Measurements from ENCODE around the gene SLC25A25. TPM values are rescaled to one million over a fixed set of nuclear protein-coding genes. Genes with fewer than 3 reads are reported as not detected.
"Not testable (repeated sequence)": the region's sequence is repeated elsewhere in the genome, so short reads cannot be mapped to it uniquely, and the experiment has no call there.

Gene SLC25A25
- total and polyA plus RNA-seq, 3 experiments from 2014 or later = 17.7 to 19.8 (median 17.8) TPM

DNA sequence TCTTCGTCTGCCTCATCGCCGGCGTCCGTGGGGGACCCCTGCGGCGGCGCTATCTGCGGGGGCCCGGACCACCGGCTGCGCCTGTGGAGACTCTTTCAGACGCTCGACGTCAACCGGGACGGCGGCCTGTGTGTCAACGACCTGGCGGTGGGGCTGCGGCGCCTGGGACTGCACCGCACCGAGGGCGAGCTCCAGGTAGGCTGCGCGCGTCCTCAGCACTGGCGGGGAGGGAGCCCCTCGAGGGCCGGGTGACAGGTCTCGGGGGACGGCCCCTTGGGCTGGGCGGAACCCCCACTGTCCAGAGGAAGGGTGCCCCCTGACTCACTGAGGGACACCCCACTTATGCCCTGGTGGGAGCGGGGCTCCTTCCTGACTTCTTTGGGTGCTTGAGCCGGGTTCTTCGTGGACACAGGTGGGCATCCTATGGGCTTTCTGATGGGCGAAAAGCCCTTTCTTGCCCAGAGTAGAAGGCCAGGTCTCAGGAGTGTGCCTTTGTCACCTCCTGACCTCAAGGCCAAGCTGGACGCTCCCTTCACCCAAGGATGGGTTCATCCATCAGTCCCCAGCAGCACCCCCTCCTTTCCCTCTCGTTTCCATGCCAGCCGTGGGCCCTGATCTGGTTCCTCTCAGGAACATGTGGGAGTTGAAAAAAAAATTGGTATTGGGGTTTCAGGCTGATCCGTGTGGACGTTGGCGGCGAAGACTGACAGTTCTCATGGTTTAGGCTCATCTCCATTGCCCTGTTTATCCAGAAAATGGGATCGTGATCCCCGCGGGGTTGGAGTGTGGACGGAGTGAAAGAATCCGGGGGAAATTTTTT is 564 bp downstream of the SLC25A25 start:
- DNase-seq = peak in 1 of 5 donors; percentile 37
- Histone ChIP-seq H3K4me3 (ENCODE audit: low read length) (peak overlapping the region; percentile 67), H3K27ac (ENCODE audit: low read depth, low read length) (peak overlapping the region; percentile 77), H3K9me3 (ENCODE audit: low read length) (no peaks in the 10 kb centered on the region), H3K4me1 (ENCODE audit: insufficient read depth, low read length) (peaks cover 64% of the 10 kb centered on the region), H3K27me3 (ENCODE audit: insufficient read depth, low read length, poor library complexity, severe bottlenecking) (no peaks in the 10 kb centered on the region), H3K36me3 (ENCODE audit: insufficient read depth, low read length) (no peaks in the 10 kb centered on the region)
- CTCF ChIA-PET = interaction anchor here (1.2 to 1.9 kb wide), 3 partner anchors 49 to 94 kb away, joined by 3 to 5 read pairs (median 5); no protein-coding TSS in a partner anchor
- POLR2A ChIA-PET = interaction anchor here (1.0 to 1.6 kb wide), 3 partner anchors 89 to 132 kb away, joined by 3 to 5 read pairs (median 3); partner anchors contain the start of gene EEIG1
- Mint-ChIP-seq H3K27ac (peak overlapping the region; percentile 75 to 93 (median 91)), H3K36me3 (peaks cover 0 to 13% (median 2%) of the 10 kb centered on the region in 3 donors), H3K27me3 (peaks cover 0 to 3% of the 10 kb centered on the region in 2 donors), H3K4me3 (peak overlapping the region; percentile 92 to 98 (median 96)), H3K9me3 (no peaks in the 10 kb centered on the region), H3K4me1 (peaks cover 45 to 59% (median 48%) of the 10 kb centered on the region in 3 donors)

DNA sequence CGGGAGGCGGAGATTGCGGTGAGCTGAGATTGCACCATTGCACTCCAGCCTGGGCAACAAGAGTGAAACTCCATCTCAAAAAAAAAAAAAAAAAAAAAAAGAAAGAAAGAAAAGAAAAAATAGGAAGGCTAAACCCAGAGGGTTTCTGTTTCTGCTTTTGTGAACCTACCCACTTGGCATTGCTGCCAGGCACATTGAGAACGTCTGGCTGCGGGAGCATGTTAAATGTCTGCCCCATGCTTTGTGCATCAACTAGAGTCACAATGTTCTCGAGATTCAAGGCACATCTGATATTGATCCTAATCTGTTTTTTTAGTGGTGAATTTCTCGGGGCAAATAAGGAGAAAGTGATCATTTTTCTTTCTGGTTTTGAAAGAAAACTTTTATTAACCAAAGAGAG is 2.8 kb downstream of the SLC25A25 start:
- H3K4me3 ChIP-seq (ENCODE audit: low read length) = no peak overlapping the region
- peaks cover 51% of the 10 kb centered on the region for H3K4me1 ChIP-seq (ENCODE audit: insufficient read depth, low read length)
- peaks cover 45 to 58% (median 51%) of the 10 kb centered on the region in 3 donors for H3K4me1 Mint-ChIP-seq
- peak overlapping the region; percentile 49 to 94 (median 80) for H3K27ac Mint-ChIP-seq
- DNase-seq = no peak
- no peaks in the 10 kb centered on the region for H3K9me3 ChIP-seq (ENCODE audit: low read length)
- peak overlapping the region; percentile 66 to 98 (median 95) for H3K4me3 Mint-ChIP-seq
- H3K36me3 ChIP-seq (ENCODE audit: insufficient read depth, low read length) = no peaks in the 10 kb centered on the region
- CTCF ChIA-PET = interaction anchor here (1.6 kb wide), 2 partner anchors 18 to 47 kb away, joined by 3 to 7 read pairs; no protein-coding TSS in a partner anchor
- peak overlapping the region; percentile 28 for H3K27ac ChIP-seq (ENCODE audit: low read depth, low read length)
- H3K9me3 Mint-ChIP-seq = no peaks in the 10 kb centered on the region
- POLR2A ChIA-PET = no interaction called here
- H3K36me3 Mint-ChIP-seq = peaks cover 0 to 10% (median 4%) of the 10 kb centered on the region in 3 donors
- H3K27me3 ChIP-seq (ENCODE audit: insufficient read depth, low read length, poor library complexity, severe bottlenecking) = no peaks in the 10 kb centered on the region
- peaks cover 0 to 3% of the 10 kb centered on the region in 2 donors for H3K27me3 Mint-ChIP-seq

DNA sequence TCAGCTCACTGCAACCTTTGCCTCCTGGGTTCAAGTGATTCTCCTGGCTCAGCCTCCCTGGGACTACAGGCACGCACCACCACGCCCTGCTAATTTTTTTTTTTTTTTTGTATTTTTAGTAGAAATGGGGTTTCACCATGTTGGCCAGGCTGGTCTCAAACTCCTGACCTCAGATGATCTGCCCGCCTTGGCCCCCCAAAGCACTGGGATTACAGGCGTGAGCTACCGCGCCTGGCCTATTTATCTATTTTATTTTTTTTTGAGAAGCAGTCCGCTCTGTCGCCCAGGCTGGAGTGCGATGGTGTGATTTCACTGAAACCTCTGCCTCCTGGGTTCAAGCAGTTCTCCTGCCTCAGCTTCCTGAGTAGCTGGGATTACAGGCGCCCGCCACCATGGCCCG is 3.4 kb downstream of the SLC25A25 start:
- not testable (repeated sequence) for H3K36me3 ChIP-seq (ENCODE audit: insufficient read depth, low read length); H3K27me3 ChIP-seq (ENCODE audit: insufficient read depth, low read length, poor library complexity, severe bottlenecking); DNase-seq; H3K27me3 Mint-ChIP-seq; H3K9me3 Mint-ChIP-seq; H3K9me3 ChIP-seq (ENCODE audit: low read length)
- Mint-ChIP-seq H3K4me3 (peak overlapping the region; percentile 82 to 96 (median 84)), H3K36me3 (peaks cover 0 to 10% (median 4%) of the 10 kb centered on the region in 3 donors), H3K27ac (peak overlapping the region; percentile 85 to 94 (median 93)), H3K4me1 (peaks cover 41 to 58% (median 47%) of the 10 kb centered on the region in 3 donors)
- Histone ChIP-seq H3K27ac (ENCODE audit: low read depth, low read length) (peak overlapping the region; percentile 64), H3K4me3 (ENCODE audit: low read length) (peak overlapping the region; percentile 48), H3K4me1 (ENCODE audit: insufficient read depth, low read length) (peaks cover 45% of the 10 kb centered on the region)
- ChIA-PET CTCF (interaction anchor here (0.6 to 1.7 kb wide), 5 partner anchors 7 to 119 kb away, joined by 3 to 8 read pairs (median 3); partner anchors contain the start of gene EEIG1), POLR2A (interaction anchor here (0.6 kb wide), 1 partner anchor 293 kb away, joined by 3 read pairs; no protein-coding TSS in a partner anchor)

DNA sequence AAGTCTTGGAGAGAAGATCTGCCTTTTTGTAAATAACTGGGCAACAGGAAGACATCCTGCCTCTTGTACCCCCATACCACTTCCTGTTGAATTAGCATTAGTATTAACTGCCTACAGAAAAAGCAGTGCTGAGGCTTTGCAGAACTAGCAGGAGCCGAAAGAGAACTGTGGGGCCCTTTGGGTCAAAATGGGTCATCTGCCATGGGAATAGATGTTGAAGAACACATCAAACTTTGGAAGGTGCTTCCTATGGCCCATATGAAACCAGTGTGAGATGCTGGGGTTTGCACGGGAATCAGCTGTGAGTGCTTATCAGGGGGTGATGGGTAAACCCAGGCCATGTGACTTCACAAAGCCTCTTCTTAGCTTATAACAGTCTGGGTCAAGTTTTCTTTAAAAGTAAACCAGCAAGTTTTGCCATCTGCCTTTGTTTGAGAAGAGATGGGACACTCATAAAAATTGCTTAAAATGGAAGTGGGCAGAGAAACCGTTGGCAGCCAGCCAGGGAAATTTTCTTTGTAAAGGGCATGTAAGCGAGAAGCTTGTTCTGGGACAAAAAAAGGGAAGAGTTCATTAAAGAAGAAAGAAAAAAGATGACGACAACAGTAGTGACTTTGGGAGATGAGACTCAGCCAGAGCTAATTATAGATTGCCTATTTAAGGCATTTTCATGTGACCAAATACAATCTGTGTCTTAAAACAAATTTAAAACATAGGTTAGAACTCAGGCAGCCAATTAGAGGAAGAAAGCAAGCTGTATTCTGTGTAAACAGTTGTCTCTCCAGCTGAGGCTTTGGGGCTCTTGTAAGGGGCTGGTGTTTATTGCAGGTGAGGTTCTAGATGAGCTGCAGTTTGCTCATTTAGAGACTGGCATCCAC is 4.4 kb downstream of the SLC25A25 start:
- peak; percentile 45 to 71 (median 48) for DNase-seq
- H3K27me3 Mint-ChIP-seq = peaks cover 0 to 3% of the 10 kb centered on the region in 2 donors
- peaks cover 0 to 14% (median 4%) of the 10 kb centered on the region in 3 donors for H3K36me3 Mint-ChIP-seq
- Histone ChIP-seq H3K4me3 (ENCODE audit: low read length) (peak overlapping the region; percentile 48), H3K27me3 (ENCODE audit: insufficient read depth, low read length, poor library complexity, severe bottlenecking) (no peaks in the 10 kb centered on the region), H3K9me3 (ENCODE audit: low read length) (no peaks in the 10 kb centered on the region), H3K4me1 (ENCODE audit: insufficient read depth, low read length) (peaks cover 46% of the 10 kb centered on the region), H3K36me3 (ENCODE audit: insufficient read depth, low read length) (no peaks in the 10 kb centered on the region), H3K27ac (ENCODE audit: low read depth, low read length) (peak overlapping the region; percentile 64)
- peak overlapping the region; percentile 85 to 94 (median 93) for H3K27ac Mint-ChIP-seq
- no peaks in the 10 kb centered on the region for H3K9me3 Mint-ChIP-seq
- peaks cover 45 to 65% (median 54%) of the 10 kb centered on the region in 3 donors for H3K4me1 Mint-ChIP-seq
- ChIA-PET POLR2A (interaction anchor here (0.8 to 1.3 kb wide), 3 partner anchors 10 to 156 kb away, joined by 3 to 4 read pairs (median 3); no protein-coding TSS in a partner anchor), CTCF (interaction anchor here (0.6 to 1.9 kb wide), 9 partner anchors 8 to 130 kb away, joined by 3 to 8 read pairs (median 5); partner anchors contain the start of gene EEIG1)
- H3K4me3 Mint-ChIP-seq = peak overlapping the region; percentile 82 to 96 (median 84)

DNA sequence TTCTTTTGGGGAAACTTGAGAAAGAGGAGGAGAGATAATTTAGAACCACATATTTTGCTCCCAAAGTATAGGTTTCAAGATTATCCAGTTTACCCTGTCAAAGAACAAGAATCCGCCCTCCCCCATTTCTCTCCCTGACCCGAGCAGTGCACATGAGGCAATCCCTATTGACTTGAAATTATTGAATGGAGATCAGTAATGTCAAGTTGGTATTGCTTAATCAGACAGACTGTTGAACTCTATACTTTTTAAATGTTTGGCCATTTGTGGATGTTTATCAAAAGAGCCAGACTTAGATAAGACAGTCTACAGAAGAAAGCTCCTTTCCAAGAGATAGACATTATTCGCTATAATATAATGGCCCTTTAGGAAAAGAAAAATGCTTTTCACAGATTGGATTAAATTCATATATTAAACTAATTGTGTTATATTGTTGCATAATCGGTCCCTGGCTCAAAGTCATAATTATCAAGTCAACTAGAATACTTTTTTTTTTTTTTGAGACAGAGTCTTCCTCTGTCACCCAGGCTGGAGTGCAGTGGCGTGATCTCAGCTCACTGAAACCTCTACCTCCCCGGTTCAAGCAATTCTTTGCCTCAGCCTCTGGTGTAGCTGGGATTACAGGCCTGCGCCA is 5.3 kb downstream of the SLC25A25 start:
- no peaks in the 10 kb centered on the region for H3K36me3 ChIP-seq (ENCODE audit: insufficient read depth, low read length)
- H3K27me3 ChIP-seq (ENCODE audit: insufficient read depth, low read length, poor library complexity, severe bottlenecking) = no peaks in the 10 kb centered on the region
- H3K9me3 ChIP-seq (ENCODE audit: low read length) = no peaks in the 10 kb centered on the region
- peaks cover 56% of the 10 kb centered on the region for H3K4me1 ChIP-seq (ENCODE audit: insufficient read depth, low read length)
- POLR2A ChIA-PET = interaction anchor here (0.7 to 1.3 kb wide), 3 partner anchors 11 to 42 kb away, joined by 3 to 4 read pairs (median 3); no protein-coding TSS in a partner anchor
- peak overlapping the region; percentile 34 to 94 (median 86) for H3K27ac Mint-ChIP-seq
- no peak for DNase-seq
- no peak overlapping the region for H3K4me3 ChIP-seq (ENCODE audit: low read length)
- peaks cover 0 to 19% (median 5%) of the 10 kb centered on the region in 3 donors for H3K36me3 Mint-ChIP-seq
- no peaks in the 10 kb centered on the region for H3K9me3 Mint-ChIP-seq
- peak overlapping the region in 6 of 7 donors; percentile 24 to 96 (median 66) for H3K4me3 Mint-ChIP-seq
- peaks cover 0 to 3% of the 10 kb centered on the region in 2 donors for H3K27me3 Mint-ChIP-seq
- CTCF ChIA-PET = interaction anchor here (1.0 to 1.9 kb wide), 7 partner anchors 8 to 131 kb away, joined by 3 to 8 read pairs (median 4); no protein-coding TSS in a partner anchor
- H3K27ac ChIP-seq (ENCODE audit: low read depth, low read length) = peak overlapping the region; percentile 64
- peaks cover 51 to 75% (median 63%) of the 10 kb centered on the region in 3 donors for H3K4me1 Mint-ChIP-seq

DNA sequence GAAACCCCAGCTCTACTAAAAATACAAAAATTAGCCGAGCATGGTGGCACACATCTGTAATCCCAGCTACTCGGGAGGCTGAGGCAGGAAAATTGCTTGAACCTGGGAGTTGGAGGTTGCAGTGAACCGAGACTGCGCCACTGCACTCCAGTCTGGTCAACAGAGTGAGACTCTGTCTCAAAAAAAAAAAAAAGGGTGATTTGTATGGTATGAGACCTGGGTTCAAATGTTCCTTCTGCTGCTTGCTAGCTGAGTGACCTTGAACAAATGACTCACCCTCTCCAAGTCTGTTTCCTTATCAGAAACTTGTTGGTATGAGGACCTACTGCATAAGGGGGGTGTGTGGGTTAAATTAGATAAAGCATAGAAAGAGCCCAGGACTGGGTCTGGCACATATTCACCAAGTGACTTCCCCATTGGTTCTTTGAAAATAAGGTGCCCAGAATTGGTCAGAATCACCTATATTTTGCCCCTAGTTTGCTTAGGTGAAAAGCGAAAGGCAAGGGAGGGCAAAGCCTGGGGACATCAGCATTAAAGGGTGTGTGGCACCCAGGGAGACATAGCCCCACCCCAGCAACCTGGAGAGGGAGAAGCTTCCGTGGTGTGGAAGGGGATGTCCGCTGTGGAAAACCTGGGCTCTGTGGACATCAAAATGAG is 9.9 kb downstream of the SLC25A25 start:
- peaks cover 42 to 67% (median 59%) of the 10 kb centered on the region in 3 donors for H3K4me1 Mint-ChIP-seq
- no peak overlapping the region for H3K4me3 ChIP-seq (ENCODE audit: low read length)
- peaks cover 37% of the 10 kb centered on the region for H3K4me1 ChIP-seq (ENCODE audit: insufficient read depth, low read length)
- H3K27ac Mint-ChIP-seq = peak overlapping the region in 7 of 8 donors; percentile 40 to 87 (median 71)
- no peaks in the 10 kb centered on the region for H3K27me3 Mint-ChIP-seq
- no peaks in the 10 kb centered on the region for H3K36me3 ChIP-seq (ENCODE audit: insufficient read depth, low read length)
- DNase-seq = no peak
- peak overlapping the region; percentile 75 for H3K27ac ChIP-seq (ENCODE audit: low read depth, low read length)
- no peaks in the 10 kb centered on the region for H3K9me3 ChIP-seq (ENCODE audit: low read length)
- peaks cover 0 to 26% (median 6%) of the 10 kb centered on the region in 3 donors for H3K36me3 Mint-ChIP-seq
- CTCF ChIA-PET = interaction anchor here (0.9 to 1.8 kb wide), 3 partner anchors 40 to 98 kb away, joined by 3 to 7 read pairs (median 6); no protein-coding TSS in a partner anchor
- H3K27me3 ChIP-seq (ENCODE audit: insufficient read depth, low read length, poor library complexity, severe bottlenecking) = no peaks in the 10 kb centered on the region
- H3K4me3 Mint-ChIP-seq = peak overlapping the region in 2 of 7 donors; percentile 8 to 49
- POLR2A ChIA-PET = interaction anchor here (0.7 kb wide), 1 partner anchor 1964 kb away, joined by 4 read pairs; no protein-coding TSS in a partner anchor
- no peaks in the 10 kb centered on the region for H3K9me3 Mint-ChIP-seq
